Subcutaneous adipose tissue (tissue), 4 donors: ENCODE results near the gene GRN. TPM values are rescaled to one million over a fixed set of nuclear protein-coding genes. Genes with fewer than 3 reads are reported as not detected.

Source experiments
- total RNA-seq, 4 donors: library from RNA; depleted of rRNA; stranded (reverse); fragments of >200 nt; gene quantifications; one replicate each; pipeline ENCODE4 v1.1.0, GENCODE V29; 2016
- TF ChIP-seq, protein P1 (sequence below): fragments of 450-650 bp; IDR thresholded peaks from one replicate; pipeline ENCODE4 v1.5.1; 2016; ENCODE audit warnings: low read depth, mild to moderate bottlenecking, control low read depth, antibody characterized with exemption, moderate library complexity

GRN gene
- total RNA-seq, 4 donors from 2014 or later: 201 to 823 (median 325) TPM

DNA sequence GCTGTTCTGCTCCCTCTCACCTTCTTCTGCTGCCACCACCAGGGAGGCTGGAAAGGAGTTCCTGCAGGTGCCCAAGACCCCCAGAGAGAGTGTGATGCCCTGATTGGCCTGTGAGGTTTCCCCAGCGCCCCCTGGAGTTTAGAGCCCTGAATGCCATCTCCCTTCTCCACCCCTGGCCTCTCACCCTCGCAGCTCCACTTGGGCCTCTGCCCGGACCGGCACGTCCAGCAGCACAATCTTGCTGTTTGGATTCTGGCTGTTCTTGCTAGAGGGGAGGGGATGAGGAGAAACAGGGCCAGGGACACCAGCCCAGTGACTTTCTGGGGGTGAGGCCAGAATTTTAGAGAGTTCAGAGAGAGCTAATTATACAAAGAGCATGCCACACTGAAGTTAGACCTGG is 31.0 kb downstream of the GRN start:
- TF ChIP-seq, protein P1, sequence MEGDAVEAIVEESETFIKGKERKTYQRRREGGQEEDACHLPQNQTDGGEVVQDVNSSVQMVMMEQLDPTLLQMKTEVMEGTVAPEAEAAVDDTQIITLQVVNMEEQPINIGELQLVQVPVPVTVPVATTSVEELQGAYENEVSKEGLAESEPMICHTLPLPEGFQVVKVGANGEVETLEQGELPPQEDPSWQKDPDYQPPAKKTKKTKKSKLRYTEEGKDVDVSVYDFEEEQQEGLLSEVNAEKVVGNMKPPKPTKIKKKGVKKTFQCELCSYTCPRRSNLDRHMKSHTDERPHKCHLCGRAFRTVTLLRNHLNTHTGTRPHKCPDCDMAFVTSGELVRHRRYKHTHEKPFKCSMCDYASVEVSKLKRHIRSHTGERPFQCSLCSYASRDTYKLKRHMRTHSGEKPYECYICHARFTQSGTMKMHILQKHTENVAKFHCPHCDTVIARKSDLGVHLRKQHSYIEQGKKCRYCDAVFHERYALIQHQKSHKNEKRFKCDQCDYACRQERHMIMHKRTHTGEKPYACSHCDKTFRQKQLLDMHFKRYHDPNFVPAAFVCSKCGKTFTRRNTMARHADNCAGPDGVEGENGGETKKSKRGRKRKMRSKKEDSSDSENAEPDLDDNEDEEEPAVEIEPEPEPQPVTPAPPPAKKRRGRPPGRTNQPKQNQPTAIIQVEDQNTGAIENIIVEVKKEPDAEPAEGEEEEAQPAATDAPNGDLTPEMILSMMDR: no peak

DNA sequence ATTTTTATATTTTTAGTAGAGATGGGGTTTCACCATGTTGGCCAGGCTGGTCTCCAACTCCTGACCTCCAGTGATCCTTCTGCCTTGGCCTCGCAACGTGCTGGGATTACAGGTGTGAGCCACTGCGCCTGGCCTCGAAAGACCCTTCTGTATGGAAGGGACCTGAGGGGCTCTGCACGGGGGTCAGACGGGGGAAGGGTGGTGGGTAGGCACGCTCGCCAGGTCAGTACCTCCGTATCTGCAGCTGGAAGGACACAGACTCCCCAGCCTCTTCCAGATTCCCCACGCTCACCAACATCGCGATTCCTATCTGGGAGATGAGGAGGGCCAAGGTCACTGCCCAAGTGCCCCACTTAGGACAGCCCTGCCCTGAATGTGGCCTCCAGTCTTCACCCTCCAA is 31.7 kb downstream of the GRN start:
- TF ChIP-seq, protein P1: no peak

- TF ChIP-seq, protein P1: no peak
Measured at GRCh38 chr17:44378171-44378705, 33.1 kb downstream of the GRN start.

DNA sequence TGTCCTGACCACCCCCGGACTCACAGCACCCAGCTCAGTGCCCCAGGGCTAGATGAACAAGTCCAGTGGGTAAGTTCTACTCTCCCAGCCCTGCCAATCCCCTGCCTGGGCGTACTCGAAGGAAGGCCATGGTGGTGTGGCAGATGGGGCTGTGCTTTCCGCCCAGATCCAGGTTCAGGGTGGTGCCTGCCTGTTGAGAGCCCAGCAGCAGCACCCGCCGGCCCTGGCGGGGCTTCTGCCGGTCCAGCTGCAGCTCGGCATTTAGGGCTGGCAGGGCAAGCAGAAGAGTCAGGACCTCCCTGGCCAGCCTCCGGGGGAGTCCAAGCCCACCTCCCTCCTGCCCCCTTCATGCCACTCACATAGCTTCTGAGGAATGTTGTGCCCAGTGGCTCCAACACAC is 34.8 kb downstream of the GRN start:
- TF ChIP-seq, protein P1: no peak

GRCh38 chr17:44380767-44381166 is 35.7 kb downstream of the GRN start:
- TF ChIP-seq, protein P1: no peak

GRCh38 chr17:44381810-44382305 is 36.8 kb downstream of the GRN start:
- TF ChIP-seq, protein P1: no peak

DNA sequence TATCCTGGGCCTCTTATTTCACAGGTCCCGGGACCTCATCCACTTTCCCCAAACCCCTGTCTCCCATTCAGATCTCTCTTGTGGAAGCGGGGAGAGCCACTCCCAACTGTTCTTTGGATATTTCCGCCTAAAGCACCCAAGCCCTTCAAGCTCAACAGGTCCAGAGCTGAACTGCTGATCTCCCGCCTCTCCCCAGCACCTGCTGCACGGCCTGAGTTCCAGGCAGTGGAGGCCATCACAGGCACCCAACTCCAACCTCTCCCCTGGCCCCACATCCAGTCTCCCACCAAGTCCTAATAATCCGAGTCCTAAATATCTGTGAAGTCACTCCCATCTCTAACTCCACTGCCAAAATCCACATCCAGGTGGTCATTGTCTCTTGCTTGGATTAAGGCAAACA is 37.8 kb downstream of the GRN start:
- TF ChIP-seq, protein P1: no peak
